ENCODE data around the gene LGALS3BP. TPM values are rescaled to one million over a fixed set of nuclear protein-coding genes. Genes with fewer than 3 reads are reported as not detected.
A peak's percentile ranks its signal among the peaks of the same experiment; 100 is the strongest.

Gene LGALS3BP
- total and polyA plus RNA-seq, 7 donors: 92.5 to 415 (median 180) TPM

DNA sequence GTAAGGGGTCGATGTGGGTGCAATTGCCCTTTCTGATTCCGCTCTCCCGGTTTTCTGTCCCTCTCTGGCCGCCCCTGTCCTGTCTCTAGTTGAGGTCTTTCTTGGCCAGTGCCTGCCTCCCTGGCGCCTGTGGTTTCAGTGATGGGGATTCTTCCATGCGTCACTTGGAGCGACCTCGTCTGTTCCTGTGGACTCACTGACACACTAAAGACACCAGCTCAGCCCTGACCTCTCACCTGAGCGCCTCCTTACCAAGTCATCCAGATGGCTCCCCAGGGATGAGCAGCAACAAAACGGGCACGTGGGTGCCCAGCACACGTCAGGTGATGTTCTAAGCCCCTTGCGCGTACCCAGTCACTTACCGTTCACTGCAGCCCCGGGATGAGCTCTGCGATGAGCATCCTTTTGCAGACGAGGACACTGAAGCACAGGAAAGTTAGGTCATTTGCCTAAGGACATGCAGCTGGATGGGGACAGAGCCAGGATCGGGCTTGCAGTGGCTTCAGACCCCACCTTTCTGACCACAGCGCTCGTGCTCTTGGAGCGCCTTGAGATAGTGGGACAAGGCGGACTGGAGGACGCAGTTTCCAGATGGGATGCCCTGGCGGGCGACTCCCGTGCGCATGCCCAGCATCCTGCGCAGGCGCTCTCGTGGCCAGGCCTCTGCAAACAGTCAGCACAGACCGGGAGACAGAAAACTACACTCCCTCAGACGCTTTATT, 11.5 kb upstream of the LGALS3BP start:
- Histone ChIP-seq H3K4me3 (no peak overlapping the region), H3K36me3 (peaks cover 0 to 55% (median 14%) of the 10 kb centered on the region in 4 donors), H3K4me1 (peaks cover 0 to 21% (median 10%) of the 10 kb centered on the region in 4 donors), H3K9me3 (no peaks in the 10 kb centered on the region), H3K27ac (no peak overlapping the region), H3K27me3 (no peaks in the 10 kb centered on the region)
- TF ChIP-seq EP300 (IDR thresholded peaks at IDR 0.05) (no peak), POLR2A (IDR thresholded peaks at IDR 0.05) (no peak)
- intact Hi-C loops (cut with DNase I): no loop called here
- whole genome bisulfite sequencing, 2 donors: 87 to 93% methylated on average over 33 of the region's 33 CpGs
- peak; percentile 61 for DNase-seq

DNA sequence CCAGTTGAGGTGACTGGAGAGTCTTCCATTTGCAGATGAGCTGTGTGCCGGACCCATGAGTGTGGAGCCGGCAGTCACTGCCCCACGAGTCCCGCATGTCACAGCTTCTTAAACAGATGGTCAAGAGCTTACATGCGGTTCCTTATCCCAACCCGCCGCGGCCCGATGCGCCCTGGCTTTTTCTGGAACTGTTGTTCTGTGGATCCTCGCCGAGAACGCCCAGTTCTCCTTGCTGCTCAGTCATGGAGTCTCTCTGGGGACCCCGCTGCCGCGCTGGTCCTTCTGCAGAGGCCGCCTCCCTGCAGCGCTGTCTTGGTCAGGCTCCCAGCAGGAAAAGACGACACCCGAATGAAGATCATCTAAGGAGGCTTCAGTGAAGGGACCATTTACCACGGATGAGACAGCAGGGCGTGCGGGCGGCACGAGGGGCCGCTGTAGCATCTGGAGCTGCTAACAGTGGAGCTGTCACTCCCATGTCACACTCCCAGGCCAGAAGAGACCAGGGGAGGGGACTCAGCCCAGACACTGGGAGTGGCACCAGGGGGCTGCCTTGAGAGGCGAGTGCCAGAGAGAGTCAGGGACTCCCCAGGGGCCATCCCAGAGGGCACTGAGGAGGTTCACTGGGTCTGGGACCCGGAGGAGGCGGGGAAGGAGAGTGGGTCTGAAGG, 10.8 kb upstream of the LGALS3BP start:
- Histone ChIP-seq H3K36me3 (peaks cover 0 to 48% (median 14%) of the 10 kb centered on the region in 4 donors), H3K4me3 (no peak overlapping the region), H3K4me1 (peaks cover 0 to 19% (median 8%) of the 10 kb centered on the region in 4 donors), H3K27me3 (no peaks in the 10 kb centered on the region), H3K27ac (no peak overlapping the region), H3K9me3 (no peaks in the 10 kb centered on the region)
- intact Hi-C loops (cut with DNase I): no loop called here
- peak; percentile 63 for DNase-seq
- 94 to 96% methylated on average over 29 of the region's 29 CpGs for WGBS, 2 donors
- no peak for TF ChIP-seq POLR2A (IDR thresholded peaks at IDR 0.05)

DNA sequence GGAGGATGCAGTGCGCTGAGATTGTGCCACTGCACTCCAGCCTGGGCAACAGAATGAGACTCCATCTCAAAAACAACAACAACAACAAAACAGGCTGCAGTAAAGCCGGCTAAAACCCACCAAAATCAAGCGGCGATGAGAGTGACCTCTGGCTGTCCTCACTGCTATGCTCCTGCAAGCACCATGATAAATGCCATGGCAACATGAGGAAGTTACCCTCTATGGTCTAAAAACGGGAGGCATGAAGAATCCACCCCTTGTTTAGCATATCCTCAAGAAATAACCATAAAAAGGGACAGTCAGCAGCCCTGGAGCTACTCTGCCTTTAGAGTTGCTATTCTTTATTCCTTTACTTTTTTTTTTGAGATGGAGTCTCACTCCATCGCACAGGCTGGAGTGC, 8.4 kb upstream of the LGALS3BP start:
- H3K4me1 ChIP-seq: peaks cover 0 to 19% (median 8%) of the 10 kb centered on the region in 4 donors
- no peaks in the 10 kb centered on the region for H3K27me3 ChIP-seq
- TF ChIP-seq EP300 (IDR thresholded peaks at IDR 0.05) (no peak), POLR2AphosphoS5 (IDR thresholded peaks at IDR 0.05) (no peak), POLR2A (IDR thresholded peaks at IDR 0.05) (no peak)
- TF ChIP-seq, protein P1, sequence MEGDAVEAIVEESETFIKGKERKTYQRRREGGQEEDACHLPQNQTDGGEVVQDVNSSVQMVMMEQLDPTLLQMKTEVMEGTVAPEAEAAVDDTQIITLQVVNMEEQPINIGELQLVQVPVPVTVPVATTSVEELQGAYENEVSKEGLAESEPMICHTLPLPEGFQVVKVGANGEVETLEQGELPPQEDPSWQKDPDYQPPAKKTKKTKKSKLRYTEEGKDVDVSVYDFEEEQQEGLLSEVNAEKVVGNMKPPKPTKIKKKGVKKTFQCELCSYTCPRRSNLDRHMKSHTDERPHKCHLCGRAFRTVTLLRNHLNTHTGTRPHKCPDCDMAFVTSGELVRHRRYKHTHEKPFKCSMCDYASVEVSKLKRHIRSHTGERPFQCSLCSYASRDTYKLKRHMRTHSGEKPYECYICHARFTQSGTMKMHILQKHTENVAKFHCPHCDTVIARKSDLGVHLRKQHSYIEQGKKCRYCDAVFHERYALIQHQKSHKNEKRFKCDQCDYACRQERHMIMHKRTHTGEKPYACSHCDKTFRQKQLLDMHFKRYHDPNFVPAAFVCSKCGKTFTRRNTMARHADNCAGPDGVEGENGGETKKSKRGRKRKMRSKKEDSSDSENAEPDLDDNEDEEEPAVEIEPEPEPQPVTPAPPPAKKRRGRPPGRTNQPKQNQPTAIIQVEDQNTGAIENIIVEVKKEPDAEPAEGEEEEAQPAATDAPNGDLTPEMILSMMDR (IDR thresholded peaks at IDR 0.05): no peak
- no peak for DNase-seq
- H3K4me3 ChIP-seq: no peak overlapping the region
- intact Hi-C loops (cut with DNase I): no loop called here
- no peak overlapping the region for H3K27ac ChIP-seq
- H3K9me3 ChIP-seq: no peaks in the 10 kb centered on the region
- peaks cover 0 to 31% (median 8%) of the 10 kb centered on the region in 4 donors for H3K36me3 ChIP-seq
- 46 to 70% methylated on average over 6 of the region's 6 CpGs for WGBS, 2 donors

DNA sequence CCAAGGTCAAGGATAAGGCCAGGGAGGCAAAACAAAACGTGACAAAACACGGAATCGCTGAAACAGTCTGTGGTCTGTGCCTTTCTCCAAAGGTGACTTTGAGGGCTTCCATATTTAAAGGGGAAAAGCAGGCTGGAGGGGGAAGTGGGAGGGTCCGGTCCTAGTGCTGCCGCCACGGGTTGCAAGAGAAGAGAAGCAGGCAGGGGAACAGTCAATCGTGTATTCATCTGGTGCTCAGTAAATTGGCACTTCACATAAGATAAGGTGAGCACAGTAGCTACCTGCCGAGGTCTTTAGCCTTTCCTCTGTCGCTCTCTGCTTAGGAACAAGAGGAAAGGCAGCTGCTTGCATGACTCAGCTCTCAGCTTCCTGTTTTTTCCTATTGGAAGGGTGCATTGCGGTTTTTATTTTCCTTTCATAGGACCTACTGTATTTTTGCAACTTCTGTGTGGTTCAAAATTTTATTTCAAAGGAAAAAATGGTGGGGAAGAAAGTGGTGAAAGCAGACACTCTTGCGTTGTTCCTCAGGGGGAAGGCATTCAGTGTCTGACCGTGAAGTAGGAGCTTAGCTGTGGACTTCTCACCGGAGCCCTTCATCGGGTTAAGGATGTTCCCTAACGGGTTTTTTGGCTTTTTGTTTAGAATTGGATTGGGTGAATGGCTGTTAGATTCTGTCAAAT, 7.1 kb upstream of the LGALS3BP start:
- intact Hi-C loops (cut with DNase I): no loop called here
- 2 to 4% methylated on average over 15 of the region's 15 CpGs for WGBS, 2 donors
- H3K4me1 ChIP-seq: peaks cover 0 to 19% (median 8%) of the 10 kb centered on the region in 4 donors
- DNase-seq: no peak
- TF ChIP-seq, protein P1 (IDR thresholded peaks at IDR 0.05): no peak
- peak in 2 of 4 donors; percentile 18 to 49 for TF ChIP-seq POLR2AphosphoS5 (IDR thresholded peaks at IDR 0.05)
- peaks cover 0 to 18% (median 5%) of the 10 kb centered on the region in 4 donors for H3K36me3 ChIP-seq
- peak overlapping the region; percentile 38 to 63 (median 60) for H3K27ac ChIP-seq
- peak overlapping the region in 3 of 4 donors; percentile 28 to 34 (median 30) for H3K4me3 ChIP-seq
- no peaks in the 10 kb centered on the region for H3K9me3 ChIP-seq
- H3K27me3 ChIP-seq: no peaks in the 10 kb centered on the region

GRCh38 chr17:78986048-78986648, 6.4 kb upstream of the LGALS3BP start:
- H3K4me3 ChIP-seq: peak overlapping the region in 3 of 4 donors; percentile 28 to 34 (median 30)
- DNase-seq: no peak

More at GRCh38 chr17:78986048-78986648, 6.4 kb upstream of the LGALS3BP start:
- TF ChIP-seq EP300 (IDR thresholded peaks at IDR 0.05): no peak
- TF ChIP-seq, protein P1 (IDR thresholded peaks at IDR 0.05): peak in 1 of 4 experiments; percentile 27
- TF ChIP-seq POLR2AphosphoS5 (IDR thresholded peaks at IDR 0.05): peak in 1 of 4 donors; percentile 29
- TF ChIP-seq POLR2A (IDR thresholded peaks at IDR 0.05): no peak
- 14 to 26% methylated on average over 6 of the region's 6 CpGs for WGBS, 2 donors
- H3K36me3 ChIP-seq: peaks cover 0 to 12% (median under 1%) of the 10 kb centered on the region in 4 donors
- no peaks in the 10 kb centered on the region for H3K9me3 ChIP-seq
- H3K27me3 ChIP-seq: no peaks in the 10 kb centered on the region
- peak overlapping the region; percentile 38 to 63 (median 60) for H3K27ac ChIP-seq
- peaks cover 0 to 19% (median 8%) of the 10 kb centered on the region in 4 donors for H3K4me1 ChIP-seq
- intact Hi-C loops (cut with DNase I): no loop called here

All from sigmoid colon (tissue), 7 donors.